Frontal cortex (tissue), 4 donors: ENCODE data around the gene SOCS6. TPM values are rescaled to one million over a fixed set of nuclear protein-coding genes. Genes with fewer than 3 reads are reported as not detected.

Source experiments
- DNase-seq, 2 donors: peaks; one replicate each; pipeline ENCODE4 v3.0.0; 2012; ENCODE audit warnings: low spot score in 2 of 2
- FAIRE-seq: peaks from 2 replicates; lab custom pipeline; 2012; peaks lifted over from hg19 to GRCh38; lab: Jason Lieb, UNC
- total RNA-seq: library from RNA; depleted of rRNA; stranded (reverse); fragments of >200 nt; gene quantifications from one replicate; pipeline ENCODE4 v1.2.3, GENCODE V29; 2014
- donor health status: control.
- donor health status: control.
- donor health status: control.

SOCS6 gene
- total RNA-seq, 1 donor from 2014 or later = 53.4 TPM

DNA sequence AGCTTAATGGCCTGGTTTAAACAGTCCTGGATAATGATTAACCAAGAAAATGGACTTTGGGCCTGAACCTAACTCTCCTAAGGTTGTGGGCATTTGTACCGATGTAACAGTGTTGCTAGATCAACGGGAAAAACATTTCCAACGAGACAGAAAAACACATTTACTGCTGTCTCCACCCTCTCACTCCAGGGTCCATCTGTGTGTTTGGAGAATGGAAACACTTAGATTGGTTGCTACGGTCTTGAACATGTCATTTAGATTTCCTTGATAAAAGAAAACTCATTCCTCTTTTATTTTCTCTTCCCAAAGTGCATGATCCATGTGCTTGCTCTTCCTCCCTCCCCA lies 88.0 kb downstream of the SOCS6 start:
- FAIRE-seq (no peak), DNase-seq (no peak)

DNA sequence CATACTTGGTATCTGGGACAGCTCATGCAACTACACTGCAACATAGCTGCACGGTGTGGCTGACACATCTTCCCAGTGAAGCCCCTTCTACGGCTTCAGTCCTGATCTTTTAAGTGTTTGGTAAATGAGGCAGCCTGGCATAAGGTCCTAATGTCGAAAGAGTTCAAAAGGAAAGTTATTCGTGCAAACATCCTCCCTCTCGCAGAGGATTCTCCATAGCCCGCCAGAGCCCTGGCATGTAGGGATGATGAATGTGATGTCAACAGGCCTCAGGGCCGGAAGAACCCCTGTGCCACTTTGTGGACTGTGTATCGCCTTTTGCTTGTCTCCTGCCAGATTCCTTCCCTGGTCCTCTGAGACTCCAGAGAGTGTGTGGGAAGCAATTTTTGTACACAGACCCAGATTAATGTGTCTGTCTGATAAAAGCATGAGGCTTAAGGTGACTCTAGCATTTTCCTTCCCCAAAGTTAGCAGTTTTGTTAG lies 88.5 kb downstream of the SOCS6 start:
- FAIRE-seq (no peak), DNase-seq (no peak)

DNA sequence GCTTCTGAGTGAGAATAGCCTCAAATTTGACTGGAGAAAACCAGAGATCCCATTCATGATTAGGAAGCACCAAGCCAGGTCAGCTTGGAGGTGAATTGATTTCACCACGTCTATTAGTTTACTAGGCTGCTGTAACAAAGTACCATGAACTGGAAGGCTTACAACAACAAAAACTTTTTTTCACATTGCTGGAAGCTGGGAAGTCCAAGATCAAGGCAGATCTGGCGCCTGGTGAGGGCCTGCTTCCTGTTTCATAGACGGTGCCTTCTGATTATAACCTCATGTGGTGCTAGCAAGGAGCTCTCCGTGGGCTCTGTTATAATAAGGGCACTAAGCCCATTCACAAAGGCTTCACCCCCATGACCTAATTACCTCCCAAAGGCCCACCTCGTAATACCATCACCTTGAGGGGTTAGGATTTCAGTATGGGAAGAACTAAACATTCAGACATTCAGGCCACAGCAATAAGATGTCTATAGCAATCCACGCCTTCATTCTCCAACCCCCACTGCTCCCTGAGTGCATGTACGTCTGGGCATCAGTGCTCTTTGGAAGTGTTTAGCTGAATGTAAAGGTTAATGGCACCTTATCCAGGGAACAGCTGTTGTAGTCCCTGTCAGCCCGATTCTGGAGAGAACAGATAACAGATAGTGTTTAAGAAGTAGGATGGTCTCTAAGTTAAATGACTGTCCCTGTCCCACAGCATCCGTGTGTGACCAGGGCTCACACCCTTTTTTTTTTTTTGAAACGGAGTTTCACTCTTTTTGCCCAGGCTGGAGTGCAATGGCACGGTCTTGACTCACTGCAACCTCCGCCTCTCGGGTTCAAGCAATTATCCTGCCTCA lies 89.2 kb downstream of the SOCS6 start:
- FAIRE-seq (no peak), DNase-seq (no peak)

Other genes with a start within 250 kb of the SOCS6 start
- gene RTTN, start 83.4 kb upstream of the SOCS6 start, total RNA-seq = 29.3 TPM